Psoas muscle (tissue), 8 donors: Measurements from ENCODE around the gene DCUN1D4. TPM values are rescaled to one million over a fixed set of nuclear protein-coding genes. Genes with fewer than 3 reads are reported as not detected.

Experiments used
- ATAC-seq, 4 donors: fragments of 200-7000 bp; cut with Tn5 transposase; one replicate each; pipeline ENCODE4 v1.9.1; 2020; ENCODE audit warnings: moderate library complexity in 3 of 4, mild to moderate bottlenecking in 2 of 4
- DNase-seq, 2 donors: peaks; one replicate each; pipeline ENCODE4 v3.0.0-alpha.2; 2020
- H3K27ac ChIP-seq: fragments of 200-600 bp; one replicate; pipeline ENCODE4 v1.8.0; 2022
- H3K27me3 ChIP-seq, 3 donors: fragments of 200-600 bp in 1 of 3; one replicate each; pipeline versions ENCODE4 v1.6.1 to v1.8.0; 2013 to 2022; ENCODE audit warnings: low read length in 2 of 3, mild to moderate bottlenecking in 2 of 3, moderate library complexity in 1 of 3; ENCODE audit not compliant: insufficient read depth in 3 of 3
- H3K36me3 ChIP-seq, 2 donors: fragments of 200-600 bp in 1 of 2; one replicate each; pipeline versions ENCODE4 v1.6.1 to v1.8.0; 2013 to 2022; ENCODE audit warnings: low read depth in 1 of 2, mild to moderate bottlenecking in 1 of 2, moderate library complexity in 1 of 2; ENCODE audit not compliant: insufficient read depth in 1 of 2
- H3K4me1 ChIP-seq: fragments of 200-600 bp; one replicate; pipeline ENCODE4 v1.8.0; 2022
- H3K4me3 ChIP-seq: fragments of 200-600 bp; one replicate; pipeline ENCODE4 v1.8.0; 2022; ENCODE audit warnings: mild to moderate bottlenecking
- H3K9me3 ChIP-seq: fragments of 200-600 bp; one replicate; pipeline ENCODE4 v1.8.0; 2022
- CTCF ChIP-seq: fragments of 200-600 bp; IDR thresholded peaks from one replicate; pipeline ENCODE4 v1.8.0; 2022; ENCODE audit warnings: antibody characterized with exemption
- WGBS, 3 donors: extraction: QIAGEN DNeasy Blood & Tissue Kit; methylation state at CpG; one replicate each; pipeline versions ENCODE4 v1.1.6 to v1.1.7; 2013; 5-methylcytosine and 5-hydroxymethylcytosine counted together
- intact Hi-C, 2 donors: fragments of 100-400 bp; cut with DNase I; formaldehyde crosslinking; loops; one replicate each; pipeline versions ENCODE4 v1.11.0 to v1.14.2; 2022
- polyA plus RNA-seq, 3 donors: library from polyadenylated mRNA; stranded (reverse); fragments of 200-250 nt; gene quantifications; one replicate each; pipeline ENCODE4 v1.2.3, GENCODE V29; 2013
- total RNA-seq, 4 donors: library from RNA; stranded (reverse); fragmentation: NEBNext Ultra II Directional in 2 of 4; extraction: Animal tissue kit (Norgen Biotek cat#: 25700) in 2 of 4; gene quantifications; one replicate each; pipeline versions ENCODE4 v1.2.1 to v1.2.4, GENCODE V29; 2021 to 2023
- donor health status: healthy with polysubstance abuse.
- donor health status: DM: no; HTN: no; CAD: no; lungs with moderate emphysema.
- donor health status: Bipolar disorder and iron deficiency.
- donor health status: healthy.
- donor health status: DM: yes; HTN: yes; CAD: no.
- donor health status: DM: no; HTN: no; CAD: no.
- donor health status: DM: no; HTN: no; CAD: no.
- donor health status: DM: yes; HTN: yes; CAD: no.

DCUN1D4 gene
- total and polyA plus RNA-seq, 7 donors, result 13.5 to 43.1 (median 26.0) TPM

DNA sequence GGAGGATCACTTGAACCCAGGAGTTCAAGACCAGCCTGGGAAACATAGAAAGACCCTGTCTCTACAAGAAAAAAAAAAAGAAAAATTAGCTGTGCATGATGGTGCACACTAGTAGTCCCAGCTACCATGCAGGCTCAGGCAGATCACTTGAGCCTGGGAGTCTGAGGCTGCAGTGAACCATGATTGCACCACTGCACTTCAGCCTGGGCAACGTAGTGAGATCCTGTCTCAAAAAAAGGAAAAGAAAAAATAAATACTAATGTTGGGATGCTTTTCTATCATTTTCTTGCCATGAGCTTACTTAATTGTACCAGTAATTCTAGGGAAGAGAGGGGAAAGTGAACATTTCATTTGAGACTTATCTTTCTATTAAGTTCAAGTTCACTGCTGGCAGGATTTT, 19.8 kb downstream of the DCUN1D4 start:
- Histone ChIP-seq H3K27ac (peak overlapping the region; percentile 27), H3K27me3 (no peaks in the 10 kb centered on the region), H3K9me3 (no peaks in the 10 kb centered on the region), H3K36me3 (peaks cover 8 to 46% of the 10 kb centered on the region in 2 donors), H3K4me3 (no peak overlapping the region), H3K4me1 (peaks cover 29% of the 10 kb centered on the region)
- WGBS, 3 donors, result 85 to 100% (median 90%) methylated on average over 1 of the region's 1 CpG
- TF ChIP-seq CTCF, result no peak
- DNase-seq (no peak), ATAC-seq (no peak)
- intact Hi-C loops, result no loop called here

DNA sequence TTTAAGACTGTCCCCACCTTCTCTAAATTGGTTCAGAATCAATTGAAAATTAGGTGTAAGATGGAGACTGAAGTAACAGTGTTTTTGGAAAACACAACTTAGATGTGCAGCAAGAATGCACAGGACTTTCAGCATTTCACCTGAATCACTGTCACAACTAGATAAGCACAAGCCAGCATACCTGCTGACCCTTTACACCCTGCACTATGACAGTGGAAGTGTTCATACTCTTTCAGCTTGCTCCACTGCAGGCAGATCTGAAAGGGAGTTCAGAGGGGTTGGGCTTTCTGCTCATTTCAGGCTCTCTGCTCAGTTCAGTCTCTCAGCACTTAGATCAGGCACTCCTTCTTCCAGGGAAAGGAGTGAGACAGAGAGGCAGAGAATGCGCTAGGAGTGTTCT, 22.8 kb downstream of the DCUN1D4 start:
- no peak for DNase-seq
- Histone ChIP-seq H3K27me3 (no peaks in the 10 kb centered on the region), H3K4me1 (peaks cover 23% of the 10 kb centered on the region), H3K9me3 (no peaks in the 10 kb centered on the region), H3K36me3 (peaks cover 8 to 55% of the 10 kb centered on the region in 2 donors), H3K4me3 (no peak overlapping the region), H3K27ac (no peak overlapping the region)
- intact Hi-C loops, result loop anchor here in 1 of 2 donors (1.0 kb wide), 1 partner anchor 21 kb away; no protein-coding TSS in a partner anchor
- ATAC-seq, result no peak
- 95 to 100% (median 100%) methylated on average over 1 of the region's 1 CpG for WGBS, 3 donors
- TF ChIP-seq CTCF, result no peak

DNA sequence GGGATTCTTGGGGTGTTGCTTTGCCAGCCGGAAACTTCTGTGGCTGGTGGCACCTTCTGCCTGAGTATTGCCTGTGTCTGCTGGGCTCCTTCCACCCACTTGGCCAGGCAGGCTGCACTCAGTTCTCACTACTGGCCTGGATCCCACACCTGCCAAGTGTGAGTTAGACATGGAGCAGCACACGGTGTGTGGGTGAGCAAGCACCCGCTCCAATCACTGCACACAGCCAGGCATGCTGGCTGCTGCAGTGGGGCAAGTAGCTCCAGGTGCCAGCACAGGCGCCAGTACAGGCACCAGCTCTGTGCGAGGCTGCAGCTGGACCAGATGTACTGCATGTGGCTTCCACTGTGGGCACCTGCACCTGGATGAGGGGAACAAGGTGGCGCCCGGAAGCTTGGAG, 23.9 kb downstream of the DCUN1D4 start:
- Histone ChIP-seq H3K27ac (no peak overlapping the region), H3K4me1 (peaks cover 25% of the 10 kb centered on the region), H3K4me3 (no peak overlapping the region), H3K9me3 (no peaks in the 10 kb centered on the region), H3K27me3 (no peaks in the 10 kb centered on the region), H3K36me3 (peaks cover 8 to 55% of the 10 kb centered on the region in 2 donors)
- peak in 1 of 2 donors; percentile 52 for DNase-seq
- intact Hi-C loops, result no loop called here
- ATAC-seq, result peak; percentile 55 to 82 (median 70)
- TF ChIP-seq CTCF, result no peak
- WGBS, 3 donors, result 56 to 86% (median 74%) methylated on average over 7 of the region's 7 CpGs

DNA sequence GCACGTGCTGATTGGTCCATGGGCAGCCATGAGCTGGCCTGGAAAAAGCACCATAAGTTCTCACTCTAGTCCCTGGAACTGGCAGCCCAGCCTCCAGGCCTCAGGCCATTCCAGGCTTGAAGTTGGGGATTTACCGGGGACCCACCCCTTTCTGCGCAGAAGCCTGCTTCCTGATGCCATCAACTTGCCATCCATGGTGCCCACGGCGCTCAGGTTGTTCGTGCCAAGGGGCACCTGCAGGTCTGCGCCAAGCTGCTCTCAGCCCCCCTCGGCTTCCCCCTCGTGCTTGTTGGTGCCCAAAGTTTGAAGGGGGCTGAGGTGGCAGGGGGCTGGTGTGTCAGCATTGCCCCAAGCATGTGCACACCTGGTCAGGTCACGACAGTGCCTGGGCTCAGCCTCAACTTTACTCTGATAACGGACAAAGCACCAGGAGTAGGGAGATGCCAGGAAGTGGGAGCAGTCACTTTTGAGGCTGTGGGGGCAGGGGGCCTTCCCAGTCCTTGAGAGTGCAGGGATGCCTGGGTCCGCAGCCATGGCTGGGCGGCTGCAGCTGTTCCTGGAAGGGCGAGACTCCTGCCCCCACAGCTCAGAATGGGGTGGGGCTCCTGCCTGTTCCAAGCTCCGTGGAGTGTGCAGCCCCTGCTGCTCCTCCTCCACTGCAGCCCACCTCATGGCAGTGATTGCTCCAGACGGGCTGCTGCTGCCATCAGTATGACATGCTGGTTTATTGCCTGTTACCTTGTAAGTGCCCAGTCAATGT, 24.9 kb downstream of the DCUN1D4 start:
- Histone ChIP-seq H3K9me3 (no peaks in the 10 kb centered on the region), H3K27ac (no peak overlapping the region), H3K27me3 (no peaks in the 10 kb centered on the region), H3K4me3 (no peak overlapping the region), H3K4me1 (peaks cover 24% of the 10 kb centered on the region), H3K36me3 (peaks cover 8 to 63% of the 10 kb centered on the region in 2 donors)
- intact Hi-C loops, result no loop called here
- DNase-seq, result no peak
- 84 to 96% (median 89%) methylated on average over 16 of the region's 16 CpGs for WGBS, 3 donors
- TF ChIP-seq CTCF, result no peak
- ATAC-seq, result no peak
